ENCODE data around the gene WDR46.
"Not testable (repeated sequence)": the region's sequence is repeated elsewhere in the genome, so short reads cannot be mapped to it uniquely, and the experiment has no call there.

WDR46 gene

GRCh38 chr6:33264015-33264414 lies 25.0 kb downstream of the WDR46 start:
- TF ChIP-seq POLR2A (IDR thresholded peaks at IDR 0.05; ENCODE audit: extremely low read depth, insufficient read length) (no peak), CTCF (IDR thresholded peaks at IDR 0.05; ENCODE audit: low read depth, low read length) (no peak), MAX (IDR thresholded peaks at IDR 0.05; ENCODE audit: low read depth, low read length) (no peak), MYC (IDR thresholded peaks at IDR 0.05; ENCODE audit: low read depth, low read length) (no peak)
- H3K4me3 ChIP-seq (ENCODE audit: low read depth, low read length) = no peak overlapping the region
- no peak for DNase-seq (ENCODE audit: low read depth)

GRCh38 chr6:33262490-33262889 lies 26.5 kb downstream of the WDR46 start:
- not testable (repeated sequence) for H3K4me3 ChIP-seq (ENCODE audit: low read depth, low read length)

GRCh38 chr6:33259032-33259431 lies 30.0 kb downstream of the WDR46 start:
- DNase-seq (ENCODE audit: low read depth) = no peak
- TF ChIP-seq MAX (IDR thresholded peaks at IDR 0.05; ENCODE audit: low read depth, low read length) = no peak
- no peak for TF ChIP-seq MYC (IDR thresholded peaks at IDR 0.05; ENCODE audit: low read depth, low read length)
- TF ChIP-seq CTCF (IDR thresholded peaks at IDR 0.05; ENCODE audit: low read depth, low read length) = no peak
- TF ChIP-seq POLR2A (IDR thresholded peaks at IDR 0.05; ENCODE audit: extremely low read depth, insufficient read length) = no peak
- H3K4me3 ChIP-seq (ENCODE audit: low read depth, low read length) = no peak overlapping the region

More at GRCh38 chr6:33262490-33262889, 26.5 kb downstream of the WDR46 start:
- not testable (repeated sequence) for DNase-seq (ENCODE audit: low read depth)

GRCh38 chr6:33254591-33254990 lies 34.4 kb downstream of the WDR46 start:
- no peak for TF ChIP-seq MAX (IDR thresholded peaks at IDR 0.05; ENCODE audit: low read depth, low read length)
- TF ChIP-seq POLR2A (IDR thresholded peaks at IDR 0.05; ENCODE audit: extremely low read depth, insufficient read length) = no peak
- no peak for TF ChIP-seq CTCF (IDR thresholded peaks at IDR 0.05; ENCODE audit: low read depth, low read length)
- no peak for TF ChIP-seq MYC (IDR thresholded peaks at IDR 0.05; ENCODE audit: low read depth, low read length)
- H3K4me3 ChIP-seq (ENCODE audit: low read depth, low read length) = no peak overlapping the region
- DNase-seq (ENCODE audit: low read depth) = no peak

GRCh38 chr6:33252759-33253158 lies 36.3 kb downstream of the WDR46 start:
- DNase-seq (ENCODE audit: low read depth) = no peak
- TF ChIP-seq MAX (IDR thresholded peaks at IDR 0.05; ENCODE audit: low read depth, low read length) = no peak
- TF ChIP-seq CTCF (IDR thresholded peaks at IDR 0.05; ENCODE audit: low read depth, low read length) = no peak
- no peak overlapping the region for H3K4me3 ChIP-seq (ENCODE audit: low read depth, low read length)

GRCh38 chr6:33251395-33252012 lies 37.5 kb downstream of the WDR46 start:
- no peak for DNase-seq (ENCODE audit: low read depth)
- no peak for TF ChIP-seq MYC (IDR thresholded peaks at IDR 0.05; ENCODE audit: low read depth, low read length)
- TF ChIP-seq POLR2A (IDR thresholded peaks at IDR 0.05; ENCODE audit: extremely low read depth, insufficient read length) = no peak
- TF ChIP-seq CTCF (IDR thresholded peaks at IDR 0.05; ENCODE audit: low read depth, low read length) = no peak
- TF ChIP-seq MAX (IDR thresholded peaks at IDR 0.05; ENCODE audit: low read depth, low read length) = no peak
- no peak overlapping the region for H3K4me3 ChIP-seq (ENCODE audit: low read depth, low read length)

Measured in NB4 (cell line).